K562 (cell line): ENCODE measurements around the gene CYB5R4. TPM values are rescaled to one million over a fixed set of nuclear protein-coding genes. Genes with fewer than 3 reads are reported as not detected.

Experiments used
- ATAC-seq: fragments of 200-7000 bp; cut with Tn5 transposase; 3 replicates; pipeline ENCODE4 v1.9.1; 2020; ENCODE audit warnings: moderate library complexity
- BruUV-seq: library from RNA; stranded (reverse); fragments of 400-500 nt; replicated peaks from 2 replicates; lab custom pipeline; 2021; lab: Mats Ljungman, UMichigan
- CTCF ChIA-PET: fragments of 300-600 bp; formaldehyde crosslinking; extraction: SDS; loops from one replicate; lab custom pipeline; 2021; ENCODE audit warnings: low intra/inter-chr PET ratio; lab: Yijun Ruan, JAX
- POLR2A ChIA-PET: fragments of 300-600, 350-650 bp; sonication (Branson Sonifier 250); formaldehyde crosslinking; extraction: SDS; loops from one replicate; lab custom pipeline; 2021; ENCODE audit warnings: antibody characterized with exemption, inconsistent platforms; lab: Yijun Ruan, JAX
- DNase-seq, 4 experiments: peaks; one replicate each; pipeline versions ENCODE4 v3.0.0 to v3.0.0-alpha.2; 2011 to 2018; ENCODE audit warnings: low spot score in 3 of 4, mixed read lengths in 3 of 4; ENCODE audit errors: extremely low read depth in 1 of 4
- FAIRE-seq: peaks from 2 replicates; lab custom pipeline; 2011; peaks lifted over from hg19 to GRCh38; lab: Jason Lieb, UNC
- H2AFZ ChIP-seq: 2 replicates; pipeline ENCODE4 v1.6.0; 2011; ENCODE audit warnings: low read depth, low read length, control low read depth, inconsistent platforms
- H3K27ac ChIP-seq: fragments of 200-600 bp; 3 replicates; pipeline ENCODE4 v1.8.0; 2011; ENCODE audit warnings: low read depth, mild to moderate bottlenecking, control low read depth, inconsistent platforms, low read length, moderate library complexity, mixed read lengths; ENCODE audit errors: extremely low read depth
- H3K27me3 ChIP-seq, 2 experiments: fragments of 300-600 bp in 1 of 2; 2 replicates in 1 of 2; 3 replicates in 1 of 2; pipeline versions ENCODE4 v1.6.0 to v1.8.0; 2011; ENCODE audit warnings: inconsistent platforms in 2 of 2, low read length in 2 of 2, mild to moderate bottlenecking in 1 of 2, mixed read lengths in 1 of 2, moderate library complexity in 1 of 2; ENCODE audit not compliant: control insufficient read depth in 2 of 2, insufficient read depth in 2 of 2
- H3K36me3 ChIP-seq: fragments of 300-600 bp; 3 replicates; pipeline ENCODE4 v1.8.0; 2011; ENCODE audit warnings: mild to moderate bottlenecking, low read length, inconsistent platforms; ENCODE audit not compliant: control insufficient read depth, insufficient read depth
- H3K4me1 ChIP-seq, 2 experiments: fragments of 200-600 bp in 1 of 2; replicated peaks in 1 of 2; 2 replicates in 1 of 2; 3 replicates in 1 of 2; pipeline versions ENCODE4 v1.5.1 to v1.8.0; 2011; ENCODE audit warnings: inconsistent platforms in 2 of 2, low read length in 2 of 2, mild to moderate bottlenecking in 1 of 2, mixed read lengths in 1 of 2, moderate library complexity in 1 of 2; ENCODE audit not compliant: control insufficient read depth in 2 of 2, insufficient read depth in 2 of 2
- H3K4me2 ChIP-seq: 2 replicates; pipeline ENCODE4 v1.6.1; 2011; ENCODE audit warnings: low read length, control low read depth, inconsistent platforms, mixed read lengths; ENCODE audit not compliant: insufficient read depth
- H3K4me3 ChIP-seq: fragments of 200-600 bp; sonication (generic), shearing (Covaris generic); 2 replicates; pipeline ENCODE4 v1.5.1; 2016; ENCODE audit warnings: control low read depth, inconsistent platforms
- H3K79me2 ChIP-seq: fragments of 200-600 bp; 3 replicates; pipeline ENCODE4 v1.8.0; 2011; ENCODE audit warnings: low read length, inconsistent platforms; ENCODE audit not compliant: control insufficient read depth, insufficient read depth
- H3K9ac ChIP-seq, 2 experiments: 2 replicates each; pipeline versions ENCODE4 v1.6.0 to v1.6.1; 2011; ENCODE audit warnings: low read depth in 2 of 2, low read length in 2 of 2, control low read depth in 1 of 2, inconsistent platforms in 1 of 2, mild to moderate bottlenecking in 1 of 2, mixed read lengths in 1 of 2; ENCODE audit not compliant: insufficient read depth in 1 of 2
- H3K9me1 ChIP-seq: one replicate; pipeline ENCODE4 v1.6.0; 2011; ENCODE audit warnings: inconsistent platforms, mild to moderate bottlenecking, low read length, moderate library complexity; ENCODE audit not compliant: control insufficient read depth, insufficient read depth
- H3K9me3 ChIP-seq: replicated peaks from 2 replicates; pipeline ENCODE4 v1.5.1; 2011; ENCODE audit warnings: low read depth, low read length, inconsistent platforms; ENCODE audit not compliant: control insufficient read depth, insufficient read depth
- H4K20me1 ChIP-seq: replicated peaks from 2 replicates; pipeline ENCODE4 v1.6.1; 2011; ENCODE audit warnings: low read length, inconsistent platforms, mixed read lengths; ENCODE audit not compliant: control insufficient read depth, insufficient read depth
- ARID2 ChIP-seq: fragments of 450-650 bp; IDR thresholded peaks from 2 replicates; pipeline ENCODE4 v1.6.1; 2017; ENCODE audit warnings: antibody characterized with exemption, mild to moderate bottlenecking
- FOS ChIP-seq: IDR thresholded peaks from 3 replicates; pipeline ENCODE4 v1.6.1; 2011; ENCODE audit not compliant: insufficient read length; ENCODE audit errors: extremely low read depth
- HEY1 ChIP-seq: fragments of 250-450 bp; sonication (Bioruptor Pico); IDR thresholded peaks from 2 replicates; pipeline ENCODE4 v1.5.0; 2020; ENCODE audit warnings: mild to moderate bottlenecking, moderate library complexity, borderline replicate concordance
- PBX2 ChIP-seq, 2 experiments: IDR thresholded peaks in 1 of 2; conservative IDR thresholded peaks in 1 of 2; 2 replicates each; pipeline ENCODE4 v1.6.1; 2016; ENCODE audit warnings: low read depth in 2 of 2, mild to moderate bottlenecking in 1 of 2, missing compliant biosample characterization in 1 of 2, missing genetic modification characterization in 1 of 2, moderate library complexity in 1 of 2
- SREBF2 ChIP-seq: sonication (generic); formaldehyde crosslinking; IDR thresholded peaks from 2 replicates; pipeline ENCODE4 v1.4.0; 2020; ENCODE audit warnings: mild to moderate bottlenecking, missing genetic modification reagents
- WGBS: fragments of 100-300 bp; shearing (Covaris generic); methylation state at CpG from one replicate; pipeline ENCODE4 v1.1.6; 2016; ENCODE audit warnings: low coverage, mixed read lengths; ENCODE audit not compliant: insufficient coverage; ENCODE audit errors: missing lambda C conversion rate; 5-methylcytosine and 5-hydroxymethylcytosine counted together
- in situ Hi-C: fragments of 300-500 bp; cut with MboI; formaldehyde crosslinking; loops from 4 replicates; pipeline ENCODE4 v1.15.0; 2018; ENCODE audit warnings: inconsistent platforms, mixed read lengths
- intact Hi-C: fragments of 100-400 bp; cut with micrococcal nuclease; formaldehyde crosslinking; loops from 2 replicates; pipeline ENCODE4 v1.14.2; 2022
- polyA plus RNA-seq, 8 experiments: library from polyadenylated mRNA; depleted of rRNA in 4 of 8; stranded (reverse) in 5 of 8; unstranded in 3 of 8; fragments of >200 nt; fragmentation: Nextera tagmentation in 2 of 8; fragmentation: Illumina TruSeq in 1 of 8; extraction: Ambion mirVana in 2 of 8; extraction: Trizol in 1 of 8; gene quantifications; 2 replicates each; pipeline versions ENCODE4 v1.2.1 to v1.2.3, GENCODE V29; 2011 to 2014; ENCODE audit warnings: inconsistent platforms in 1 of 8, missing spikeins in 1 of 8
- total RNA-seq, 7 experiments: library from RNA; depleted of rRNA in 6 of 7; stranded (reverse); fragments of >200 nt in 6 of 7; fragmentation: Illumina TruSeq in 2 of 7; extraction: Trizol in 2 of 7; gene quantifications; 2 replicates each; pipeline versions ENCODE4 v1.2.1 to v1.2.3, GENCODE V29; 2011 to 2021; ENCODE audit warnings: low replicate concordance in 1 of 7
- TF ChIP-seq, protein P1 (sequence below): fragments of 450-650 bp; IDR thresholded peaks from 2 replicates; pipeline ENCODE4 v1.6.1; 2016; ENCODE audit warnings: antibody characterized with exemption

The CYB5R4 gene
- total and polyA plus RNA-seq, 9 of the 15 experiments (the other 6 are each of a cell fraction or from before 2014, with no cell fraction given), result 5.9 to 23.1 (median 19.0) TPM

GRCh38 chr6:83870649-83871048 lies 11.2 kb downstream of the CYB5R4 start:
- H3K9ac ChIP-seq, result no peak overlapping the region
- H3K27me3 ChIP-seq, result no peaks in the 10 kb centered on the region
- H3K9me1 ChIP-seq, result no peaks in the 10 kb centered on the region
- POLR2A ChIA-PET, result no interaction called here
- no peak overlapping the region for H3K4me2 ChIP-seq
- no peak overlapping the region for H3K4me3 ChIP-seq
- BruUV-seq, result no TSS peak
- no peak overlapping the region for H2AFZ ChIP-seq
- ATAC-seq, result no peak
- FAIRE-seq, result no peak
- no peak for DNase-seq
- peaks cover 3% of the 10 kb centered on the region for H3K9me3 ChIP-seq
- peaks cover 34% of the 10 kb centered on the region for H3K36me3 ChIP-seq
- H3K79me2 ChIP-seq, result peaks cover 12% of the 10 kb centered on the region; the same call in 1 of the 3 replicates
- TF ChIP-seq PBX2 (CRISPR knock-in tag; IDR thresholded peaks at IDR 0.05; ENCODE audit: low read depth) (no peak), PBX2 (tag; conservative IDR thresholded peaks at IDR 0.05; ENCODE audit: low read depth) (no peak), ARID2 (no peak), FOS (no peak), HEY1 (CRISPR knock-in tag) (no peak), SREBF2 (CRISPR knock-in tag) (no peak)
- TF ChIP-seq, protein P1, sequence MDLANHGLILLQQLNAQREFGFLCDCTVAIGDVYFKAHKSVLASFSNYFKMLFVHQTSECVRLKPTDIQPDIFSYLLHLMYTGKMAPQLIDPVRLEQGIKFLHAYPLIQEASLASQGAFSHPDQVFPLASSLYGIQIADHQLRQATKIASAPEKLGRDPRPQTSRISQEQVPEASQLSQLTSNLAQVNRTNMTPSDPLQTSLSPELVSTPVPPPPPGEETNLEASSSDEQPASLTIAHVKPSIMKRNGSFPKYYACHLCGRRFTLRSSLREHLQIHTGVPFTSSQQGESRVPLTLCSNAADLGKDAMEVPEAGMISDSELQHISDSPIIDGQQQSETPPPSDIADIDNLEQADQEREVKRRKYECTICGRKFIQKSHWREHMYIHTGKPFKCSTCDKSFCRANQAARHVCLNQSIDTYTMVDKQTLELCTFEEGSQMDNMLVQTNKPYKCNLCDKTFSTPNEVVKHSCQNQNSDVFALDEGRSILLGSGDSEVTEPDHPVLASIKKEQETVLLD, result no peak
- TF ChIP-seq, all 486 proteins: peak for 0
- WGBS, result 100% methylated on average over 1 of the region's 4 CpGs
- Histone ChIP-seq H3K27ac (no peak overlapping the region), H3K4me1 (peaks cover 0 to 6% of the 10 kb centered on the region in 2 experiments; a peak in 3 of 5 replicates), H4K20me1 (no peaks in the 10 kb centered on the region)
- CTCF ChIA-PET, result interaction anchor here (0.7 kb wide), 1 partner anchor 182 kb away, joined by 3 read pairs; no protein-coding TSS in a partner anchor
- in situ Hi-C loops, result no loop called here
- intact Hi-C loops, result no loop called here
